H9 (cell line): ENCODE measurements around the gene MMP24OS. TPM values are rescaled to one million over a fixed set of nuclear protein-coding genes. Genes with fewer than 3 reads are reported as not detected.

ENCODE experiments used
- DNase-seq: peaks from one replicate; pipeline ENCODE4 v3.0.0-alpha.2; 2017
- H2AFZ ChIP-seq: one replicate; pipeline ENCODE4 v1.6.1; 2013; ENCODE audit warnings: mild to moderate bottlenecking, low read length, control low read depth, moderate library complexity
- H2AK5ac ChIP-seq: 2 replicates; pipeline ENCODE4 v1.6.1; 2013; ENCODE audit warnings: low read length, control low read depth, mixed read lengths; ENCODE audit not compliant: insufficient read length
- H2BK120ac ChIP-seq: one replicate; pipeline ENCODE4 v1.6.1; 2013; ENCODE audit warnings: low read depth, mild to moderate bottlenecking, low read length, control low read depth, inconsistent platforms; ENCODE audit not compliant: poor library complexity, severe bottlenecking
- H2BK12ac ChIP-seq: 2 replicates; pipeline ENCODE4 v1.6.1; 2013; ENCODE audit warnings: low read length, control low read depth, mixed read lengths, low read depth; ENCODE audit not compliant: insufficient read length
- H2BK15ac ChIP-seq: 2 replicates; pipeline ENCODE4 v1.6.1; 2013; ENCODE audit warnings: low read depth, low read length, control low read depth
- H2BK20ac ChIP-seq: one replicate; pipeline ENCODE4 v1.6.1; 2013; ENCODE audit warnings: low read depth, mild to moderate bottlenecking, low read length, control low read depth, inconsistent platforms; ENCODE audit not compliant: poor library complexity, severe bottlenecking
- H2BK5ac ChIP-seq: 2 replicates; pipeline ENCODE4 v1.6.1; 2013; ENCODE audit warnings: low read length, control low read depth, mixed read lengths; ENCODE audit not compliant: insufficient read length
- H3K14ac ChIP-seq: 2 replicates; pipeline ENCODE4 v1.6.1; 2013; ENCODE audit warnings: low read length, control low read depth; ENCODE audit not compliant: insufficient read depth
- H3K18ac ChIP-seq: 2 replicates; pipeline ENCODE4 v1.6.1; 2013; ENCODE audit warnings: low read depth, mild to moderate bottlenecking, mixed read lengths, low read length, control low read depth; ENCODE audit not compliant: insufficient read length
- H3K23ac ChIP-seq: 2 replicates; pipeline ENCODE4 v1.6.1; 2013; ENCODE audit warnings: low read length, control low read depth, mixed read lengths, low read depth; ENCODE audit not compliant: insufficient read length
- H3K23me2 ChIP-seq: 2 replicates; pipeline ENCODE4 v1.6.1; 2013; ENCODE audit warnings: low read depth, mild to moderate bottlenecking, mixed read lengths, low read length, control low read depth; ENCODE audit not compliant: insufficient read length, poor library complexity, severe bottlenecking
- H3K27ac ChIP-seq: 2 replicates; pipeline ENCODE4 v1.5.1; 2013; ENCODE audit warnings: low read length, control low read depth, mixed read lengths, low read depth; ENCODE audit not compliant: insufficient read length
- H3K27me3 ChIP-seq: 2 replicates; pipeline ENCODE4 v1.6.1; 2013; ENCODE audit warnings: low read length, control low read depth, inconsistent platforms; ENCODE audit not compliant: insufficient read depth
- H3K4ac ChIP-seq: 2 replicates; pipeline ENCODE4 v1.6.1; 2013; ENCODE audit warnings: low read depth, mild to moderate bottlenecking, control low read depth, inconsistent platforms, low read length, moderate library complexity
- H3K4me1 ChIP-seq: 2 replicates; pipeline ENCODE4 v1.6.1; 2013; ENCODE audit warnings: low read length, control low read depth, inconsistent platforms; ENCODE audit not compliant: insufficient read depth
- H3K4me2 ChIP-seq: 2 replicates; pipeline ENCODE4 v1.6.1; 2013; ENCODE audit warnings: low read length, control low read depth, mixed read lengths; ENCODE audit not compliant: insufficient read length, insufficient read depth
- H3K56ac ChIP-seq: 2 replicates; pipeline ENCODE4 v1.6.1; 2013; ENCODE audit warnings: low read depth, mild to moderate bottlenecking, mixed read lengths, low read length, control low read depth; ENCODE audit not compliant: insufficient read length
- H3K79me1 ChIP-seq: 2 replicates; pipeline ENCODE4 v1.6.1; 2013; ENCODE audit warnings: low read depth, mild to moderate bottlenecking, moderate library complexity, low read length, control low read depth, inconsistent platforms; ENCODE audit not compliant: insufficient read depth, poor library complexity, severe bottlenecking
- H3K79me2 ChIP-seq: 2 replicates; pipeline ENCODE4 v1.6.1; 2013; ENCODE audit warnings: low read length, control low read depth, inconsistent platforms; ENCODE audit not compliant: insufficient read depth
- H3K9ac ChIP-seq: 2 replicates; pipeline ENCODE4 v1.6.1; 2013; ENCODE audit warnings: low read length, control low read depth, mixed read lengths; ENCODE audit not compliant: insufficient read length; ENCODE audit errors: extremely low read depth
- H3K9me3 ChIP-seq: one replicate; pipeline ENCODE4 v1.6.1; 2013; ENCODE audit warnings: low read depth, low read length, inconsistent platforms; ENCODE audit not compliant: control insufficient read depth
- H3T11ph ChIP-seq: one replicate; pipeline ENCODE4 v1.6.1; 2013; ENCODE audit warnings: mild to moderate bottlenecking, low read length, control low read depth, inconsistent platforms
- H4K20me1 ChIP-seq: one replicate; pipeline ENCODE4 v1.6.1; 2013; ENCODE audit not compliant: control insufficient read depth, insufficient read length, insufficient read depth
- H4K5ac ChIP-seq: 2 replicates; pipeline ENCODE4 v1.6.1; 2013; ENCODE audit warnings: low read depth, mild to moderate bottlenecking, mixed read lengths, low read length, control low read depth; ENCODE audit not compliant: insufficient read length
- H4K8ac ChIP-seq: replicated peaks from 2 replicates; pipeline ENCODE4 v1.6.1; 2013; ENCODE audit warnings: low read length, control low read depth, mixed read lengths, low read depth; ENCODE audit not compliant: insufficient read length
- H4K91ac ChIP-seq: 2 replicates; pipeline ENCODE4 v1.6.1; 2013; ENCODE audit warnings: low read depth, mild to moderate bottlenecking, moderate library complexity, mixed read lengths, low read length, control low read depth; ENCODE audit not compliant: insufficient read length
- H3K27ac Mint-ChIP-seq, 3 experiments: 2 replicates in 2 of 3; 3 replicates in 1 of 3; pipeline ENCODE4 v1.8.0; 2020 to 2021; ENCODE audit warnings: mixed read lengths in 3 of 3, mild to moderate bottlenecking in 1 of 3, moderate library complexity in 1 of 3
- H3K27me3 Mint-ChIP-seq: 2 replicates; pipeline ENCODE4 v1.8.0; 2021; ENCODE audit warnings: low read depth, mild to moderate bottlenecking, moderate library complexity, mixed read lengths
- H3K36me3 Mint-ChIP-seq, 3 experiments: 2 replicates in 2 of 3; 3 replicates in 1 of 3; pipeline ENCODE4 v1.8.0; 2020 to 2021; ENCODE audit warnings: low read depth in 3 of 3, mixed read lengths in 3 of 3; ENCODE audit not compliant: insufficient read depth in 1 of 3
- H3K4me1 Mint-ChIP-seq, 2 experiments: 2 replicates each; pipeline ENCODE4 v1.8.0; 2020; ENCODE audit warnings: mixed read lengths in 2 of 2
- H3K4me3 Mint-ChIP-seq, 2 experiments: 2 replicates in 1 of 2; 3 replicates in 1 of 2; pipeline ENCODE4 v1.8.0; 2020 to 2021; ENCODE audit warnings: mild to moderate bottlenecking in 2 of 2, mixed read lengths in 2 of 2, moderate library complexity in 1 of 2
- H3K9me3 Mint-ChIP-seq, 2 experiments: 2 replicates in 1 of 2; 3 replicates in 1 of 2; pipeline ENCODE4 v1.8.0; 2020; ENCODE audit warnings: mild to moderate bottlenecking in 2 of 2, mixed read lengths in 2 of 2, moderate library complexity in 1 of 2
- WGBS: extraction: QIAGEN DNeasy Blood & Tissue Kit; methylation state at CpG from one replicate; pipeline ENCODE4 v1.1.7; 2013; ENCODE audit warnings: missing lambda C conversion rate, low lambda C conversion rate, mixed read lengths; ENCODE audit not compliant: insufficient read length; ENCODE audit errors: extremely low coverage; 5-methylcytosine and 5-hydroxymethylcytosine counted together
- total RNA-seq: library from RNA; stranded (reverse); gene quantifications from 2 replicates; pipeline ENCODE4 v1.2.1, GENCODE V29; 2021
- TF ChIP-seq, protein P1 (sequence below): fragments of 200-600 bp; sonication (generic); conservative IDR thresholded peaks from 3 replicates; pipeline ENCODE4 v1.8.0; 2021; ENCODE audit warnings: antibody characterized with exemption, mild to moderate bottlenecking

MMP24OS gene
- total RNA-seq, 1 experiment from 2014 or later, result 43.8 TPM

DNA sequence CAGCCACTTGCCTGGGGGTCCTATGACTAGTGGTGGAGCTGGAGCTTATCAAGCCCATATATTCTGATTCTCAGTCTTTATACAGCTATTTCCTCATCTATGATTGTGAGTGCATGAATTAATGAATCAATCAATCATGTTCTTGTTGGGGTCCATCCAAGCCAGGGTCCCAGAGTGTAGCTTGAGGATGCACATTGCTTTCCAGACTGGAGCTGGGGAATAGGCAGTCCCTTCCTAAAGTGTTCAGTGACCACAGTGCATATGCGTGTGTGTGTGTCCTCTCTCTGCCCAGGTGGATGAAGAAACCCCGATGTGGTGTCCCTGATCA lies 26.3 kb downstream of the MMP24OS start:
- Histone ChIP-seq H3K4ac (no peak overlapping the region), H2AK5ac (no peak overlapping the region), H3T11ph (no peak overlapping the region), H2BK120ac (no peak overlapping the region), H2AFZ (no peak overlapping the region), H3K27me3 (no peaks in the 10 kb centered on the region), H4K20me1 (no peaks in the 10 kb centered on the region), H3K79me1 (no peaks in the 10 kb centered on the region), H3K79me2 (no peaks in the 10 kb centered on the region), H3K27ac (no peak overlapping the region), H2BK12ac (no peak overlapping the region), H3K23me2 (no peaks in the 10 kb centered on the region), H2BK5ac (no peak overlapping the region), H3K9ac (no peak overlapping the region), H3K56ac (no peak overlapping the region), H3K4me1 (no peaks in the 10 kb centered on the region; the same call in 1 of the 2 replicates), H4K91ac (no peak overlapping the region), H3K23ac (no peak overlapping the region), H4K5ac (no peak overlapping the region), H3K14ac (no peak overlapping the region), H3K9me3 (no peaks in the 10 kb centered on the region), H2BK20ac (no peak overlapping the region), H3K18ac (no peak overlapping the region), H2BK15ac (no peak overlapping the region), H3K4me2 (no peak overlapping the region), H4K8ac (no peak overlapping the region)
- Mint-ChIP-seq H3K27ac (peak overlapping the region in 1 of 3 experiments; percentile 14; a peak in 2 of 7 replicates), H3K4me1 (peaks cover 24 to 31% of the 10 kb centered on the region in 2 experiments), H3K36me3 (peaks cover 0 to 60% (median 36%) of the 10 kb centered on the region in 3 experiments; a peak in 4 of 7 replicates), H3K9me3 (no peaks in the 10 kb centered on the region; a peak in 1 of 5 replicates), H3K4me3 (no peak overlapping the region), H3K27me3 (no peaks in the 10 kb centered on the region; the same call in none of the 2 replicates)
- TF ChIP-seq, protein P1, sequence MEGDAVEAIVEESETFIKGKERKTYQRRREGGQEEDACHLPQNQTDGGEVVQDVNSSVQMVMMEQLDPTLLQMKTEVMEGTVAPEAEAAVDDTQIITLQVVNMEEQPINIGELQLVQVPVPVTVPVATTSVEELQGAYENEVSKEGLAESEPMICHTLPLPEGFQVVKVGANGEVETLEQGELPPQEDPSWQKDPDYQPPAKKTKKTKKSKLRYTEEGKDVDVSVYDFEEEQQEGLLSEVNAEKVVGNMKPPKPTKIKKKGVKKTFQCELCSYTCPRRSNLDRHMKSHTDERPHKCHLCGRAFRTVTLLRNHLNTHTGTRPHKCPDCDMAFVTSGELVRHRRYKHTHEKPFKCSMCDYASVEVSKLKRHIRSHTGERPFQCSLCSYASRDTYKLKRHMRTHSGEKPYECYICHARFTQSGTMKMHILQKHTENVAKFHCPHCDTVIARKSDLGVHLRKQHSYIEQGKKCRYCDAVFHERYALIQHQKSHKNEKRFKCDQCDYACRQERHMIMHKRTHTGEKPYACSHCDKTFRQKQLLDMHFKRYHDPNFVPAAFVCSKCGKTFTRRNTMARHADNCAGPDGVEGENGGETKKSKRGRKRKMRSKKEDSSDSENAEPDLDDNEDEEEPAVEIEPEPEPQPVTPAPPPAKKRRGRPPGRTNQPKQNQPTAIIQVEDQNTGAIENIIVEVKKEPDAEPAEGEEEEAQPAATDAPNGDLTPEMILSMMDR, result no peak
- WGBS, result no CpG with 5 or more reads among the region's 2 CpGs
- no peak for DNase-seq
